ENCODE measurements around the gene MEGF11.
"Not testable (repeated sequence)": the region's sequence is repeated elsewhere in the genome, so short reads cannot be mapped to it uniquely, and the experiment has no call there.

MEGF11 gene

DNA sequence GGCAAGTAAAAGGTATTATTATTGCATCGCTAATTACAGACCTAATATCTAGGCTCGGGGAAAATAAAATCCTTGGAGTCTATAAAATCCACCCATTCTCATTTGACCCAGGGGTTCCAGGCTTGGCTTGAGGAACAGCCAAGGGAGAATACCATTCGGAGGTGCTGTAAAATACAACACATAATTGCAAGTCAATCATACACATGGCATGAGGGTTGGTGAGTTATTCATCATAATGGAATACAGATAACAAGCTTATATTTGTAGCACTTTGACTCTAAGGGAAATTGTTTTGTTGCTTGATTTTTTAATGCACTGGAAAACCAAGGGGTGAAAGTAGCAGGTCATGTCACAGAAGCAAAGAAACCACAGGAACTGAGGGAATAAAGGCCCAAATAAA, 23.0 kb upstream of the MEGF11 start:
- Histone ChIP-seq H3K27me3 (ENCODE audit: control insufficient read depth, insufficient read depth, low read length, poor library complexity, severe bottlenecking) (no peaks in the 10 kb centered on the region), H3K4me1 (ENCODE audit: control insufficient read depth, insufficient read depth, low read length) (peaks cover 7% of the 10 kb centered on the region), H3K27ac (ENCODE audit: insufficient read depth, low read depth, low read length, poor library complexity, severe bottlenecking) (no peak overlapping the region), H3K4me3 (ENCODE audit: insufficient read depth, low read depth, low read length) (no peak overlapping the region), H3K9me3 (ENCODE audit: control insufficient read depth, low read length) (no peaks in the 10 kb centered on the region), H3K36me3 (ENCODE audit: control insufficient read depth, insufficient read depth, low read length) (no peaks in the 10 kb centered on the region)
- WGBS, 2 experiments, result 97 to 98% methylated on average over 2 to 3 of the region's 3 CpGs

DNA sequence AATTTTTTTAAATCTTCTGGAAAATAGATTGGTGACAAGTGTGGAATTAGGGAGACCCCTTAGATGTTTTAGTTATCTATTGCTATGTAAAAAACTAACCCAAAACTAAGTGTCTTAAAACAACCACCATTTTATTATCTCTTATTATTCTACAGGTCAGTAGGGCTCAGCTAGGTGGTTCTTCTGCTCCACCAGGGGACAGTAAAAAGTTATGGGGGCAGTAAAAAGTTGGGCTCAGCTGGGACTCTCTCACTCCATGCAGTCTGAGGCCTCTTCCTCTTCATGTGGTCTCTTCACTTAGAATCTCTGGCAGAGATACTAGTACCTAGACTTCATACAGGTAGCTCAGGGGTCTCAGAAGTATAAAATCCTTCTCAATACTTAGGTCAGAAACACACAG, 21.8 kb upstream of the MEGF11 start:
- H3K27me3 ChIP-seq (ENCODE audit: control insufficient read depth, insufficient read depth, low read length, poor library complexity, severe bottlenecking), result no peaks in the 10 kb centered on the region
- H3K27ac ChIP-seq (ENCODE audit: insufficient read depth, low read depth, low read length, poor library complexity, severe bottlenecking), result no peak overlapping the region
- H3K4me1 ChIP-seq (ENCODE audit: control insufficient read depth, insufficient read depth, low read length), result peaks cover 7% of the 10 kb centered on the region
- H3K9me3 ChIP-seq (ENCODE audit: control insufficient read depth, low read length), result no peaks in the 10 kb centered on the region
- no peaks in the 10 kb centered on the region for H3K36me3 ChIP-seq (ENCODE audit: control insufficient read depth, insufficient read depth, low read length)
- H3K4me3 ChIP-seq (ENCODE audit: insufficient read depth, low read depth, low read length), result no peak overlapping the region

DNA sequence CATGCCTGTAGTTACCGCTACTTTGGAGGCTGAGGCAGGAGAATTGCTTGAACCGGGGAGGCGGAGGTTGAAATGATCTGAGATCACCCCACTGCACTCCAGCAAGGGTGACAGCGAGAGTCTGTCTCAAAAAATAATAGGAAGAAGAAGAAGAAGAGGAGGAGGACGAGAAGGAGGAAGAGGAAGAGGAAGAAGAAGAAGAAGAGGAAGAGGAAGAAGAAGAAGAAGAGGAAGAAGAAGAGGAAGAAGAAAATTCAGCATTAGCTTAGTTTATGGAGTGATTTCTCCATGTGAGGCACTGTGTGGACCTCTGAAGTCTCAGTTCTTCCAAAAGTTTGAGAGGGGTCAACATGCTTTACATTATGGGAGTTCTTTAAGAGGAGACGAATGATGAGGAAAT, 17.4 kb upstream of the MEGF11 start:
- Histone ChIP-seq H3K9me3 (ENCODE audit: control insufficient read depth, low read length) (no peaks in the 10 kb centered on the region), H3K36me3 (ENCODE audit: control insufficient read depth, insufficient read depth, low read length) (no peaks in the 10 kb centered on the region), H3K4me3 (ENCODE audit: insufficient read depth, low read depth, low read length) (no peak overlapping the region), H3K27me3 (ENCODE audit: control insufficient read depth, insufficient read depth, low read length, poor library complexity, severe bottlenecking) (no peaks in the 10 kb centered on the region), H3K27ac (ENCODE audit: insufficient read depth, low read depth, low read length, poor library complexity, severe bottlenecking) (no peak overlapping the region), H3K4me1 (ENCODE audit: control insufficient read depth, insufficient read depth, low read length) (no peaks in the 10 kb centered on the region)
- 77 to 78% methylated on average over 6 of the region's 6 CpGs for WGBS, 2 experiments

DNA sequence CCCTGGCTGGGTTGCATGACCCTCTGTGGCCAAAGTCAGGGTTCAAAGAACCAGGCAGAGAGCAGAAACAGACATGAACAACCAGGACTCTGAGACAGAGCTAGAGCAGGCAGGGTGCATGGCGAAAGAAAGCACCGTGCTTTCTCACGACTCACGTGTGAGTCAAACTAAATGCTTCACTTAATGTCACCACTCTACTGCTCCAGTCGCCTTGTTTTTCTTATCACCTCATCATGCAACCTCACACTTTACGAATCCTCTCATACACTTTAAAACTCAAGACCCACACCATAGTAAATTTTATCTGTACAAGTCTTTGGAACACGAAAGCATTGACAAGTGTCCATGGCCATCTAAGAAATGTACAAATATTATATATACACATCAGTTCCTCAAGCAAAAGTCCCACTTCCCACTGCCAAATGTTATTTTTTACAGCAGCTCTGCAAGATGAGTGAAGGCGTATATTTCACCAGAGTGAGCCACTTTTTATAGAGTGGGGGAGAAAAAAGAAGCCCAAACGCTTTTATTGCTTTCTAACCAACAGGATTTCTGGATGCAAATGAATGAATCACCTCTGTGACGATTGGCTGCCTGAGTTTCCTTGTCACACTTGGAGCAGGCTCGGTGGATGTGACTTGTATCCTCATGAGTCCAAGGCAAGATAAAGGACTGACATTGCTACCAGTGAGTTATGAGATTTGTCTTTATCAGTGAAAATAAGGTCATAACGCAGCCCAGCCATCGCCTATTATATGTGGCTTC, 16.0 kb upstream of the MEGF11 start:
- no peaks in the 10 kb centered on the region for H3K27me3 ChIP-seq (ENCODE audit: control insufficient read depth, insufficient read depth, low read length, poor library complexity, severe bottlenecking)
- no peaks in the 10 kb centered on the region for H3K4me1 ChIP-seq (ENCODE audit: control insufficient read depth, insufficient read depth, low read length)
- WGBS, 2 experiments, result 70 to 72% methylated on average over 13 of the region's 13 CpGs
- no peak overlapping the region for H3K27ac ChIP-seq (ENCODE audit: insufficient read depth, low read depth, low read length, poor library complexity, severe bottlenecking)
- no peaks in the 10 kb centered on the region for H3K9me3 ChIP-seq (ENCODE audit: control insufficient read depth, low read length)
- no peaks in the 10 kb centered on the region for H3K36me3 ChIP-seq (ENCODE audit: control insufficient read depth, insufficient read depth, low read length)
- no peak overlapping the region for H3K4me3 ChIP-seq (ENCODE audit: insufficient read depth, low read depth, low read length)

DNA sequence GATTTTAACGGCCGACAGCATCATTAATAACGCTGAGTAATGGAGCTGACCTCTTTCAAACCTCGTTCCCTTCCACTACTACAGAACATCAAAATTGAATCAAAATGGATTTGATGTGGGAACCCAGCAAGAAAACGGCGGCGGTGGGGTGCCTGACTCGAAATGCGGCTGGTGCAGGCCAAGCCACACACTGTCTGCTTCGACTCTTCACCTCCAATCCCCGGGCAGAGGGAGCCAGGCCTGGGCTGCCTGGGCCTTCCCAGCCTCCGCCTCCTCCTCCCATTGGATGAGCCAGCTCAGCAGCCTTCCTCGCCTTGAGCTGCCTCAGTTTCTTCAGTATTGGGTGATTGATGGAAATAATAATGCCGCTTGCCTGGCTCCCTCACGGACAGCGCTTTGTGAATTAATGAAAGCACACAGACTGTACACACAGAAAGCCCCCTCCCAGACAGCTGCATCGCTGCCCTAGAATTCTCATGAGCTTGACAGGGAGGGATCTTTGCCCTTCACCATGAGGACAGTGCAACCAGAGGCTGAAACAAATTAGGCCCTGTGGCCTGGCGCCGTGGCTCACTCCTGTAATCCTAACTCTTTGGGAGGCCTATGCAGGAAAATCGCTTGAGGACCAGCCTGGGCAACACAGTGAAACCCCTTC, 11.4 kb upstream of the MEGF11 start:
- no peaks in the 10 kb centered on the region for H3K36me3 ChIP-seq (ENCODE audit: control insufficient read depth, insufficient read depth, low read length)
- H3K27me3 ChIP-seq (ENCODE audit: control insufficient read depth, insufficient read depth, low read length, poor library complexity, severe bottlenecking), result no peaks in the 10 kb centered on the region
- H3K4me1 ChIP-seq (ENCODE audit: control insufficient read depth, insufficient read depth, low read length), result no peaks in the 10 kb centered on the region
- H3K4me3 ChIP-seq (ENCODE audit: insufficient read depth, low read depth, low read length), result no peak overlapping the region
- 91 to 93% methylated on average over 19 to 20 of the region's 20 CpGs for WGBS, 2 experiments
- H3K27ac ChIP-seq (ENCODE audit: insufficient read depth, low read depth, low read length, poor library complexity, severe bottlenecking), result no peak overlapping the region
- no peaks in the 10 kb centered on the region for H3K9me3 ChIP-seq (ENCODE audit: control insufficient read depth, low read length)

DNA sequence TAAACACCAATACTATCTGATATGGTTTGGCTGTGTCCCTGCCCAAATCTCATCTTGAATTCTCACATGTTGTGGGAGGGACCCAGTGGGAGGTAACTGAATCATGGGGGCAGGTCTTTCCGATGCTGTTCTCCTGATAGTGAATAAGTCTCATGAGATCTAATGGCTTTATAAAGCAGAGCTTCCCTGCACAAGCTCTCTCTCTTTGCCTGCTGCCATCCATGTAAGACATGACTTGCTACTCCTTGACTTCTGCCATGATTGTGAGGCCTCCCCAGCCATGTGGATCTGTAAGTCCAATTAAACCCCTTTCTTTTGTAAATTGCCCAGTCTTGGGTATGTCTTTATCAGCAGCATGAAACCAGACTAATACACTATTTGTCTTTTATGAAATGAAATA, 9.3 kb upstream of the MEGF11 start:
- WGBS, 2 experiments, result 85 to 97% methylated on average over 1 of the region's 1 CpG
- not testable (repeated sequence) for H3K36me3 ChIP-seq (ENCODE audit: control insufficient read depth, insufficient read depth, low read length); H3K9me3 ChIP-seq (ENCODE audit: control insufficient read depth, low read length); H3K4me1 ChIP-seq (ENCODE audit: control insufficient read depth, insufficient read depth, low read length); H3K27me3 ChIP-seq (ENCODE audit: control insufficient read depth, insufficient read depth, low read length, poor library complexity, severe bottlenecking); H3K27ac ChIP-seq (ENCODE audit: insufficient read depth, low read depth, low read length, poor library complexity, severe bottlenecking); H3K4me3 ChIP-seq (ENCODE audit: insufficient read depth, low read depth, low read length)

DNA sequence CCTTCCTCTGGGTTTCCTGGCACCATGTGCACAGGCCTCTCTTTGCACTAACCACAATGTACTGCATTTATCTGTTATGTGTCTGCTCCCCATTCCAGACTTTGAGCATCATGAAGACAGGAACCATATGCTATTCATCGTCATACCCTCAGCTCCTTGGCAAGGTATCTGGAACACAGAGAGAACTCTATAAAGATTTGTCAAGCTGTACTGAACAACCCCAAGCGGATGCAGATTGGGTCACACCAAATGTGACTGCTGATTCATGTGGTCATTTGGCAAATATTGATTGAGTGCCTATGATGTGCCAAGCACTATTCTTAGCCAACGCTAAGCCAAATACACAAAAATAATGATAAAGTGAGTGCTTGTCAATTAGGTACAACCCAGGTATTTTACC, 7.5 kb upstream of the MEGF11 start:
- Histone ChIP-seq H3K27ac (ENCODE audit: insufficient read depth, low read depth, low read length, poor library complexity, severe bottlenecking) (no peak overlapping the region), H3K9me3 (ENCODE audit: control insufficient read depth, low read length) (no peaks in the 10 kb centered on the region), H3K4me3 (ENCODE audit: insufficient read depth, low read depth, low read length) (no peak overlapping the region), H3K36me3 (ENCODE audit: control insufficient read depth, insufficient read depth, low read length) (no peaks in the 10 kb centered on the region), H3K27me3 (ENCODE audit: control insufficient read depth, insufficient read depth, low read length, poor library complexity, severe bottlenecking) (peaks cover 23% of the 10 kb centered on the region), H3K4me1 (ENCODE audit: control insufficient read depth, insufficient read depth, low read length) (no peaks in the 10 kb centered on the region)
- WGBS, 2 experiments, result 94 to 97% methylated on average over 3 of the region's 3 CpGs

DNA sequence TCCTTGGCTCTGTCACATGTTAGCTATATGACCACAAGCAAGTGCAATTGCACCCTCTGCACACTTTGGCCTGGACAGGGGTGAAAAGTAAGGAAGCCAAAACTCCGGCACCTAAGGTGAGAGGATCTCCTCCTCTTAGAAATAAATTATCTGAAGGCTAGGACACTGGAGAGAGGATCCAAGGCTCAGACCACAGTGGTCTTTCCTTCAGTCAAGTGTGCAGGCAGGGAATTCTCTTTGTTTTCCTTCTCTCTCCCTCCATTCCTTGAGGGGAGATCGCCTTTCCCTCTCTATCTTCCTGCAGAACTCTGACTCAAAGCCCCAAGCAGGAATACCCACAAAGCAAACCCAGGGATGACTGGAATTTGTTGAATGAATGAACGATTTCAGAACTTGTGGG, 3.1 kb upstream of the MEGF11 start:
- Histone ChIP-seq H3K9me3 (ENCODE audit: control insufficient read depth, low read length) (no peaks in the 10 kb centered on the region), H3K27me3 (ENCODE audit: control insufficient read depth, insufficient read depth, low read length, poor library complexity, severe bottlenecking) (peaks cover 66% of the 10 kb centered on the region), H3K4me1 (ENCODE audit: control insufficient read depth, insufficient read depth, low read length) (peaks cover 14% of the 10 kb centered on the region), H3K27ac (ENCODE audit: insufficient read depth, low read depth, low read length, poor library complexity, severe bottlenecking) (no peak overlapping the region), H3K4me3 (ENCODE audit: insufficient read depth, low read depth, low read length) (no peak overlapping the region), H3K36me3 (ENCODE audit: control insufficient read depth, insufficient read depth, low read length) (no peaks in the 10 kb centered on the region)
- WGBS, 2 experiments, result 74 to 80% methylated on average over 2 to 3 of the region's 3 CpGs

DNA sequence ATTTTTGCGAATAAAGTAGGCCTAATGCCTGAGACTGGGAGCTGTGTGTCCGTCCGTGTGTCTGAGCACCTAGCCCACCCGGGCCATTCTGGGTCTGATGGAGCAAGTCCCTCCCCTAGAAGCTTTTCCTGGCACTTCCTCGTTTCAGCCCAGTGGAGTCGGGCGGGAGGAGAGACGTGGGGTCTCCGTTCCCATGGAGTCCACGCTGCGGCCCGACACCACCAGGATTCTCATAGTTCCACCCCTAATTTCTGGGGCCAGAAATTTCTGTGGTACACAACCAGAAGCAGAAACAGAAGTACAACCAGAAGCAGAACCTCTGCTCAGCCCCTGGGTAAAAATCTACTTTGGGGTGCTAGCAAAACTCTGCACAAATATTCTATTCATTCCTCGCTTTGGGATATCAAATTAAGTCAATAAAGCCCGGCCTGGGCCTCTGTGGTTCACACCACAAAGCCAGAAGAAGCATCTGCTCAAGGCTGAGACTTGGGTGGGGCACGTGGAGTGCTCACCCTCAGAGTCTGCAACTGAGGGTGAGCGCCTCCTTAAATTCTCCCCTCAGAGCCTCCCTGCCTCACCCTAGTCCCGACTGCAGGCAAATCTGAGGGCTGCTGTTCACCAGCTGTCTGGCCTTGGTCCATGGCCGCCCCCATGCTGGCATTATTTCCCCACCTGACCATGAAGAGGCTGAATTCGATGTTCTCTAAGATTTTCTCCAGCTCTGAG, 1.6 kb upstream of the MEGF11 start:
- 37 to 43% methylated on average over 19 of the region's 19 CpGs for WGBS, 2 experiments
- H3K36me3 ChIP-seq (ENCODE audit: control insufficient read depth, insufficient read depth, low read length), result no peaks in the 10 kb centered on the region

More for the DNA sequence above, 1.6 kb upstream of the MEGF11 start:
- H3K27ac ChIP-seq (ENCODE audit: insufficient read depth, low read depth, low read length, poor library complexity, severe bottlenecking), result no peak overlapping the region
- H3K9me3 ChIP-seq (ENCODE audit: control insufficient read depth, low read length), result no peaks in the 10 kb centered on the region
- peaks cover 14% of the 10 kb centered on the region for H3K4me1 ChIP-seq (ENCODE audit: control insufficient read depth, insufficient read depth, low read length)
- H3K27me3 ChIP-seq (ENCODE audit: control insufficient read depth, insufficient read depth, low read length, poor library complexity, severe bottlenecking), result peaks cover 80% of the 10 kb centered on the region
- no peak overlapping the region for H3K4me3 ChIP-seq (ENCODE audit: insufficient read depth, low read depth, low read length)
